PFSK-1 (cell line): ENCODE results near the gene CMTM4.

Experiments used
- FOXP2 ChIP-seq: optimal IDR thresholded peaks from 2 replicates; pipeline ENCODE3; 2011; ENCODE audit warnings: borderline replicate concordance, control low read depth, inconsistent platforms; ENCODE audit not compliant: insufficient read depth; ENCODE audit errors: extremely low read length, extremely low read depth
- POLR2AphosphoS5 ChIP-seq: IDR thresholded peaks from 2 replicates; pipeline ENCODE4 v1.6.1; 2012; ENCODE audit warnings: low read depth, mild to moderate bottlenecking, control low read depth, low read length, moderate library complexity
- SIN3A ChIP-seq: IDR thresholded peaks from 2 replicates; pipeline ENCODE4 v1.6.1; 2012; ENCODE audit warnings: mild to moderate bottlenecking, low read length, moderate library complexity, borderline replicate concordance; ENCODE audit not compliant: insufficient read depth
- TAF1 ChIP-seq: IDR thresholded peaks from 2 replicates; pipeline ENCODE4 v1.6.1; 2012; ENCODE audit warnings: low read length, control low read depth, borderline replicate concordance; ENCODE audit not compliant: insufficient read depth
- TF ChIP-seq, protein P1 (sequence below), 2 experiments: IDR thresholded peaks; 2 replicates each; pipeline versions ENCODE4 v1.6.1 to v1.8.0; 2011 to 2012; ENCODE audit warnings: low read depth in 2 of 2, low read length in 2 of 2, control low read depth in 1 of 2, inconsistent platforms in 1 of 2, mild to moderate bottlenecking in 1 of 2, moderate library complexity in 1 of 2; ENCODE audit not compliant: insufficient read depth in 1 of 2

DNA sequence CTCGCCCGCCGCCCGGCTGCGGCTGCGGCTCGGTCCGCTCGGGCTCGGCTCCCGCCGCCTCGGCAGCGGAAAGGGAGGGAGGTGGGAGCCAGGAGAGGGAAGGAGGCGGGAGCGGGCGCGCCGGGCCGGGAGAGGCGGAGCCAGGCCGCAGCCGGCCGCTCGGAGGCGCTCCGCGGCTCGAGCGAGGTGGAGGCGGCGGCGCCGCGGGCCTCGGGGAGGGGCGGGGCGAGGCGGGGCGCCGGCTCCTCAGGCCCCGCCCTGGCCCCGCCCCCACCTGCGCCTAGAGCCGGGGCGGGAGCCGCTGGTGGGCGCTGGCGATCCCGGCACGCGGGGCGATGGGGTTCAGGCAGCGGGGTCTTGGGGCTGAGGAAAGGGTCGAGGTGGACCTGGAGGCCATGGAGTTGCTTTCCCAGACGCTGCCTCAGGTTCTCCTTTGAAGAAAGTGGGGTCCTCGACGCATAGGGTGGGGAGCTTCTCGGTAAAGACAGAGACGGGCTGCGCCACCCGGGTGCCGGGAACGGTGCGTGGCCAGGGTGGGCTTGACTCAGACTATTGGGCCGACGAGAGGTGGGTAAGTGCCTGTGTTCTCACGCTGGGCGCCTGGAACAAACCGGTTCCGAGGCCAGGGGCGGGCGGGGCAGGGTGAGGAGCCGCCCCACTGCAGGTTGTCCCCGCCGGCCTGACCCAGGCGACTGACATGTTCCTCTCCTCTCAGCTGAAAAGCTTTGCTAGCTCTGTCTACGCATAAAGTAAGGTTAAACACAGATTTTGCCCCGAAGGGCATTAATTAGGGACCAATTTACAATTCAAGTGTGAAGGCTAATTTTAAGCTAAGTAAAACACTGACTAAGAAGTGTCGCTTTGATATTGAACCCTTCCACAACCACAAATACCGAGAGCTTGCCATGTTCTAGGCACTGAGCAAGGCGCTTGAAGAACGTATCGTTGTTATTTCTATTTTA, at the start of gene CMTM4:
- TF ChIP-seq POLR2AphosphoS5 = no peak
- TF ChIP-seq TAF1 = no peak
- TF ChIP-seq, protein P1, sequence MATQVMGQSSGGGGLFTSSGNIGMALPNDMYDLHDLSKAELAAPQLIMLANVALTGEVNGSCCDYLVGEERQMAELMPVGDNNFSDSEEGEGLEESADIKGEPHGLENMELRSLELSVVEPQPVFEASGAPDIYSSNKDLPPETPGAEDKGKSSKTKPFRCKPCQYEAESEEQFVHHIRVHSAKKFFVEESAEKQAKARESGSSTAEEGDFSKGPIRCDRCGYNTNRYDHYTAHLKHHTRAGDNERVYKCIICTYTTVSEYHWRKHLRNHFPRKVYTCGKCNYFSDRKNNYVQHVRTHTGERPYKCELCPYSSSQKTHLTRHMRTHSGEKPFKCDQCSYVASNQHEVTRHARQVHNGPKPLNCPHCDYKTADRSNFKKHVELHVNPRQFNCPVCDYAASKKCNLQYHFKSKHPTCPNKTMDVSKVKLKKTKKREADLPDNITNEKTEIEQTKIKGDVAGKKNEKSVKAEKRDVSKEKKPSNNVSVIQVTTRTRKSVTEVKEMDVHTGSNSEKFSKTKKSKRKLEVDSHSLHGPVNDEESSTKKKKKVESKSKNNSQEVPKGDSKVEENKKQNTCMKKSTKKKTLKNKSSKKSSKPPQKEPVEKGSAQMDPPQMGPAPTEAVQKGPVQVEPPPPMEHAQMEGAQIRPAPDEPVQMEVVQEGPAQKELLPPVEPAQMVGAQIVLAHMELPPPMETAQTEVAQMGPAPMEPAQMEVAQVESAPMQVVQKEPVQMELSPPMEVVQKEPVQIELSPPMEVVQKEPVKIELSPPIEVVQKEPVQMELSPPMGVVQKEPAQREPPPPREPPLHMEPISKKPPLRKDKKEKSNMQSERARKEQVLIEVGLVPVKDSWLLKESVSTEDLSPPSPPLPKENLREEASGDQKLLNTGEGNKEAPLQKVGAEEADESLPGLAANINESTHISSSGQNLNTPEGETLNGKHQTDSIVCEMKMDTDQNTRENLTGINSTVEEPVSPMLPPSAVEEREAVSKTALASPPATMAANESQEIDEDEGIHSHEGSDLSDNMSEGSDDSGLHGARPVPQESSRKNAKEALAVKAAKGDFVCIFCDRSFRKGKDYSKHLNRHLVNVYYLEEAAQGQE (IDR thresholded peaks at IDR 0.05; ENCODE audit: insufficient read depth in 1 of 2, low read depth in 2 of 2, low read length in 2 of 2) = no peak
- no peak for TF ChIP-seq SIN3A
- TF ChIP-seq FOXP2 = no peak
